GM08714 (cell line): Measurements from ENCODE around the gene PLA2G3.
A peak's percentile ranks its signal among the peaks of the same experiment; 100 is the strongest.
"Not testable (repeated sequence)": the region's sequence is repeated elsewhere in the genome, so short reads cannot be mapped to it uniquely, and the experiment has no call there.

Source experiments
- H3K4me3 ChIP-seq: fragments of 200-500 bp; sonication (Bioruptor generic); 2 replicates; pipeline ENCODE4 v1.5.1; 2014; ENCODE audit warnings: mild to moderate bottlenecking, low read length, inconsistent platforms
- ZNF274 ChIP-seq: IDR thresholded peaks from 2 replicates; pipeline ENCODE4 v1.6.1; 2012; ENCODE audit warnings: mild to moderate bottlenecking, low read depth, low read length

PLA2G3 gene, protein sequence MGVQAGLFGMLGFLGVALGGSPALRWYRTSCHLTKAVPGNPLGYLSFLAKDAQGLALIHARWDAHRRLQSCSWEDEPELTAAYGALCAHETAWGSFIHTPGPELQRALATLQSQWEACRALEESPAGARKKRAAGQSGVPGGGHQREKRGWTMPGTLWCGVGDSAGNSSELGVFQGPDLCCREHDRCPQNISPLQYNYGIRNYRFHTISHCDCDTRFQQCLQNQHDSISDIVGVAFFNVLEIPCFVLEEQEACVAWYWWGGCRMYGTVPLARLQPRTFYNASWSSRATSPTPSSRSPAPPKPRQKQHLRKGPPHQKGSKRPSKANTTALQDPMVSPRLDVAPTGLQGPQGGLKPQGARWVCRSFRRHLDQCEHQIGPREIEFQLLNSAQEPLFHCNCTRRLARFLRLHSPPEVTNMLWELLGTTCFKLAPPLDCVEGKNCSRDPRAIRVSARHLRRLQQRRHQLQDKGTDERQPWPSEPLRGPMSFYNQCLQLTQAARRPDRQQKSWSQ

DNA sequence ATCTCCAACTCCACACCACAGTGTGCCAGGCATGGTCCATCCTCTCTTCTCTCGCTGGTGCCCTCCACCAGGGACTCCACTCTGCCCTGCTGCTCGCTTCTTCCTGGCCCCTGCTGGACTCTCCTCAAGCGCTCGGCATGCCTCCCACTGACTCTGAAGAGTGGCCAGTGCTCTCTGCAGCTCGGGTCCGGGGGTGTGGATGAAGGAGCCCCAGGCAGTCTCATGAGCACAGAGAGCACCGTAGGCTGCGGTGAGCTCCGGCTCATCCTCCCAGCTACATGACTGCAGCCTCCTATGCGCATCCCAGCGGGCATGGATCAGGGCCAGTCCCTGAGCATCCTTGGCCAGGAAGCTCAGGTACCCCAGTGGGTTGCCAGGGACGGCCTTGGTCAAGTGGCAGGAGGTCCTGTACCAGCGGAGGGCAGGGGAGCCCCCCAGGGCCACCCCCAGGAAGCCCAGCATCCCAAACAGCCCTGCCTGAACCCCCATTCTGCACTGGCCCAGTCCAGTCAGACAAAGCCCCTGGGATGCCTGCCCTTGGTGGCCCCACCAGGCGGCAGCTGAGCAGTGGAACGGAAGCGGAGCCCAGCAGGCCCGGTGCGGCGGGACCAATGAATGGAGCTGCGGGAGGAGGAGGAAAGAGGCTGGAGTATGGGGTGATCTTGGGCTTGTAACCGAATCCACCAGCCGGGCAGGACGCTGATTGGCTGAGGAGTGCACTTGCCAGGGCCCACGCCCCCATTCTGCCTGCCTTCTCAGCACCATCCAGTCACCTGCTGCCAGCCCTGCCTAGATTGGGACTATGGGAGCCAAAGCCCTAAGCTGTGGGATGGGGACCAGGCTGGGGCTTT lies at the start of gene PLA2G3:
TSS of gene PLA2G3 (minus strand) at position 643 of the 851 bp plus-strand sequence. CDS start at position 489, 154 bp downstream.
- H3K4me3 ChIP-seq: no peak within 1 kb of the TSS
- no peak for TF ChIP-seq ZNF274

DNA sequence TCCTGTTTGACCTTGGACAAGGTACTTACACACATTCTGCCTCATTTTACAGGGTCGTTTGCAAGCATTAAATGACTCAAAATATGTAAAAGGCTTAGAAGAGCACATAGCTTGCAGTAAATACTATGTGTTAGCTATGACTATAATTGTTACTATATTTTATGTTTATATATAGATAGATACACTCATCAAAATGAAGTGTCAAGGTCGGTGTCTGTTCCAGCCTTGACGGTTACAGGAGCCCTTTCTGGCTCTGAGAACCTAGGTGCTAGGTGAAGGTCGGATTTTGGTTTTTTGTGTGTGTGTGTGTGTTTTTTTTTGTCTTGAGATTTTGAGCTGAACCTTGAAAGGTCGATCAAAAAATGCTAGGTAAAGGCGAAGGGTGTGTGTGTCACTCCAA lies 47.3 kb upstream of the PLA2G3 start:
- no peak overlapping the region for H3K4me3 ChIP-seq
- TF ChIP-seq ZNF274: no peak

DNA sequence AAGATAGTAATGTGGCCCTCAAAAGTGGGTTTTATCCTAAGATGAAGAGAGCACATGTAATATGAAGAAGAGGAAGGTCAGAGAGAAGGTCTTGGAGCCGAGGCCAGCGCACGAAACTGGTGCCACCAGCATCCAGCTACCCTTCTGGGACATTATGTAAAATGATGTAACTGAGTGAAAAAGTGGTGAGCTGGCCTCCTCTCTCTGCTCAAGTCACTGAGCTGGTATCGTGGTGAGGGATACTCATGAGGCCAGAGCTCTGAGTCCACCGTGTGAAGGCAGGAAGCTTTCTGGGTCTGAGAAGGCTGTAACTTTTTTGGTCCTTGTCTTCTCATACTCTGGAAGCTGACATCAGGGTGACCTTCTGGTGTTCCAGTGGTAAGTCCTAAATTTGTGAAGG lies 44.7 kb upstream of the PLA2G3 start:
- no peak for TF ChIP-seq ZNF274
- no peak overlapping the region for H3K4me3 ChIP-seq

- no peak for TF ChIP-seq ZNF274
- H3K4me3 ChIP-seq: no peak overlapping the region
Measured at GRCh38 chr22:31184015-31184414, 43.7 kb upstream of the PLA2G3 start.

DNA sequence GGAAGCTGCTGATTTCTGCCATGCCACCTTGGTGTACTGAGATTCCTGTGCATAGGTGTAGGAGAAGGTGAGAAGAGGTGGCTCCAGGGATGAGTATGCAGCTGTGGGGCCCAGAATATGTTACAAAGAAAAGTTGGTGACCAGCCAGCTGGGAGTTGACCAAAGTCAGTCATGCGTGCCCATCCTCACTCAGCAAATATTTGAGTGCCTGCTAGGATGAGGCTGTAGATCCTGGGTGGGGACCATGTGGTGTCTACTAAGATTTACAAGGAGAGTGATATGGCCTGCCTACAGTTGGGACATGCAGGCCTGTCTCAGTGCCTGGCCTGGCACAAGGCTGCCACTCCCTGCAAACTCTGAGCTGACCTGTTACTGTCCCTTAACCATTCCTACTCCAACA lies 39.0 kb upstream of the PLA2G3 start:
- no peak overlapping the region for H3K4me3 ChIP-seq
- TF ChIP-seq ZNF274: no peak

GRCh38 chr22:31178859-31179258 lies 38.6 kb upstream of the PLA2G3 start:
- no peak overlapping the region for H3K4me3 ChIP-seq
- TF ChIP-seq ZNF274: no peak

DNA sequence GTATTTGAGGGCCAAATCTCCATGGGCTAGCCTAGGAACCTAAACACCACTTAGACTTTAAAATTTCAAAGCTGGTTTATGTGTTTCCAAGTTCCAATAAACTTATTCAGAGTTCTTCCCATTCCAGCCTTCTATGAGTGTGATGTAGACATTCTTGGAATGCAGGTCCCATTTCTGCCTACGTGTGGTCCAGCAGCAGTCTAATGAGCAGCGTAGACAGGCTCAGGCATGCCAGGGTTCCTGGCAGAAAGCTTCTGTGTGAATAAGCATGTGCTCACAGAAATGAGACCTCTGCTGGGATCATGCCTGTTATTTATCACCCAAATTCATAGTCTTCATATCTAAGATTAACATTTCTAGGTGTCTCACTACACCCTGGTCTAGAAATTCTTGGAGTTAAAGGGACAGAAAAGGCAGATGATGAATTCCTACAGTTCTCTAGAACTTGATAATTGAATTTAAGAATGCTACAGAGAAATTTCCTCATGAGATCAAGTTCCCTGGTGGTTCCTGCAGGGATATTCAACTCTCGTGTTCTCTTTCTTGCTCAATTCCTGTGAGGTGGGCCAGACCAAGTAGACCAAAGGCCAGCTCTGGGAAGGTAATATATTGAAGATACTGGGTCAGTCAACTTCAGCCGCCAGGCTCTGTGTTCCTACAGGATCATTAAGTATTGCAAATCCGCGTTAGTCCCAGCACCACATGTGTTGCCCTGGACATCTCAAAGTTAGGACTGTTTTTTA lies 37.3 kb upstream of the PLA2G3 start:
- TF ChIP-seq ZNF274: no peak
- H3K4me3 ChIP-seq: no peak overlapping the region

DNA sequence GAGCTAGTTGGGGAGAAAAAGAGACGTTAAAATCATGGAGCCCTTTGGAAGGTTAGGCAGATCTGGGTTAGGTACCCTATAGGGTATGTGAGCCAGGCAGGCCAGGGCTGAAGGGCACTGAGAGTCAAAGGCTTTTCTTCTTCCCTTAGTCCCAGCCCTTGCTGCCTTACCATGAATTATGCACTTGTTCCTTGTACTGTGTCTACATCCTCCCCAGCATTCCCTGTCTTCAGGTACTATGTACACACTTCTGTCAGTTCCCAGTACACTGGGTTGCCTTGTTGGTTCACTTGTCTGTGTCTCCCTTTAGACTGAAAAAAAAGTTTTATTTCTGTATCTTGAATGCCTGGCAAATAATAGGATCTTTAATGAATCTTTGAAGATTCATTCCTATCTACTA lies 36.6 kb upstream of the PLA2G3 start:
- no peak for TF ChIP-seq ZNF274
- H3K4me3 ChIP-seq: no peak overlapping the region

DNA sequence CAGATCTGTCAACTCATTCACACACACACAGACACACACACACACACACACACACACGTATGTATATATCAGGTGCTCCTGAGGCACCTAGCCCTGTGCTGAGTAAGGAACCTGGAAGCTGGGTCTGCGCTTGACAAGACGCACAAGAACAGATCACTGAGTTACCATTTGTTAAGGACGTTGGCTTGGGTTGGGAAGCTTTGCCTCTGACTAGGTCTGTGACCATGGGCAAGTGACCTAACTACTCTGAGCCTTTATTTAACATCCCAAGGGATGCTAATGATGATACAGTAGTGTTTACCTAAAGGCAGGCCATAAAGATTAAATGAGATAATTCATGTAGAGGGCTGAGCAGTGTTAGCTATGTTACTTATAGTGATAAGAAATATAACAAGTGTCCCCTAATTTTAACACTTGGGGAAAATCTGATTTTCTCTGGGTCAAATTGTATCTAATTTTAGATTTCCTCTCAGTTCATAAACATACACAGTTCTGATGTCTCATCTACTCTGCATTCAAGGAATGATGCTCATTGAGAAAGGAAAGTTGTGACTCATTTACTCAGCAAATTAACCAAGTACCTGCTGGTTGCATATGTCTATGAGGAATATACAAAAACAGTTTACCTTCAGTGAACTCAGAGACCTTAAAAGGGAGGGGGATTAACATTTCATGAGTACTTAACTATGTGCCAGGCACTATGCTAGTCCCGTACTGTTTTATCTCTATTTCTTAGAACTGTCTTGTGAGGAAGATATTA lies 33.3 kb upstream of the PLA2G3 start:
- no peak for TF ChIP-seq ZNF274

GRCh38 chr22:31171734-31172133 lies 31.4 kb upstream of the PLA2G3 start:
- not testable (repeated sequence) for H3K4me3 ChIP-seq

More for the DNA sequence above, 33.3 kb upstream of the PLA2G3 start:
- H3K4me3 ChIP-seq: no peak overlapping the region

- no peak overlapping the region for H3K4me3 ChIP-seq
Measured at GRCh38 chr22:31170971-31171370, 30.7 kb upstream of the PLA2G3 start.

DNA sequence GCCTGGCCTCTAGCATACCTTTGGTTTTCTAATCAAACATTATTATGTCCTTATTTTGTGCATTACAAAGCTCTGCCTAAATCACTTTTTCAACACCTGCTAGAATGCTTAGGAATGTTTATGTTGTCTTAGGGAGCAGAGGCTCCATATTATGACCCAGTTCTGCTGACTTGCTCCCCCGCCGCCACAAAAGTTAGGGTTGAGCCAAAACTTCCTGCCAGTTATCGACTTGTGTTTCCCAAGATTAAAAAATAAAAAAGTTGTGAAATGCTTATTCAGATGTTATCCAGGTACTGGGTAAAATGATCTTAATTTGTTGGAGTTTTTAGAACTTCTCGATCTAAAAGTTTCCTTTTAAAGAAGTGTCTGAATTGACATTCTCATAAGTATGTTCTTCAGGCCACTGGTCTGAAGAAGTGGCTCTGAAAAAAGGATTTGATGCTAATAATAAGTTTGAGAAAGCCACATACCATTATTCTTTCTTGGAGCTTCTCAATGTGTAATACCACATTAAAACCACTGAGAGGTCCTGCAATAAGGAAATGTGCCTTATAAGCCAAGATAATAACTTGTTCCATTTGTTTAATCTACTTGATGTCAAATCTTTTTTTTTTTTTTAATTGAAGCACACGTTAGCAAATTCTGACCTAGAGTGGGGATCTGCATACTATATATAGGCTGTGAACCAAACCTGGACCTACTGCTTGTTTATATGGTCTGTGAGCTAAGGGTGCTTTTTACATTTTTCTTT lies 21.9 kb upstream of the PLA2G3 start:
- no peak for TF ChIP-seq ZNF274
- H3K4me3 ChIP-seq: no peak overlapping the region

More at GRCh38 chr22:31170971-31171370, 30.7 kb upstream of the PLA2G3 start:
- TF ChIP-seq ZNF274: no peak

- no peak for TF ChIP-seq ZNF274
- peak overlapping the region; percentile 95 for H3K4me3 ChIP-seq
Measured at GRCh38 chr22:31161386-31161785, 21.1 kb upstream of the PLA2G3 start.
